Measurements from ENCODE around the gene ZC3H12C. TPM values are rescaled to one million over a fixed set of nuclear protein-coding genes. Genes with fewer than 3 reads are reported as not detected.

The ZC3H12C gene
- total and polyA plus RNA-seq, 2 of the 13 experiments (the other 11 are each of a cell fraction or from before 2014, with no cell fraction given): 2.4 to 5.7 TPM

DNA sequence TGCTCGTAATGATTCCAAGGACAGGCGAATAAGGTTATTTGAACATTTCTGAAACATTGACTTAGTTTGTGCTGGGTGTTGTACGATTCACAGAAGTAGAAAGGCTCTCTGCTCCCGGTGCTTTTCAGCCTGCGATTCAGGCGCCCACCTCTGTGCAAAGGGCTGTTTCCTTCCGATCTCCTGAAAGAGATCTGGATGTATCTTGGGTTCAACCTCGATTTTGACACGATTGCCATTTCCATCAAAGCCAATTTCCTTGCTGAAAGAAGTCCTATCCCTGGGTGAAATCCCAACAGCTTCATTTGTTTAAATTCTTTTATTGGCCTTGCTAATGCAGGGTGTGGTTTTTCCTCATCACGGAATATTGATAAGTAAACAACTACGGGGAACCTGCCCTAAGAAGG is 1.1 kb upstream of the ZC3H12C start:
- 0% methylated on average over 7 of the region's 11 CpGs for WGBS (ENCODE audit: low lambda C conversion rate)
- Histone ChIP-seq H3K79me2 (ENCODE audit: insufficient read depth, low read length) (peaks cover 18% of the 10 kb centered on the region), H3K4me3 (replicated peaks in 1 of 3; ENCODE audit: insufficient read depth in 1 of 3, low read depth in 2 of 3, low read length in 3 of 3) (peak overlapping the region; percentile 52 to 89 (median 80)), H3K4me1 (ENCODE audit: insufficient read depth, low read length) (peaks cover 27% of the 10 kb centered on the region), H4K20me1 (ENCODE audit: insufficient read depth, low read length) (no peaks in the 10 kb centered on the region), H3K27me3 (ENCODE audit: control insufficient read depth in 1 of 2, insufficient read depth in 2 of 2, low read length in 2 of 2) (peaks cover 2 to 18% of the 10 kb centered on the region in 2 experiments; a peak in 3 of 5 replicates), H2AFZ (ENCODE audit: low read length) (peak overlapping the region; percentile 93), H3K27ac (ENCODE audit: extremely low read length, insufficient read depth, low read length) (peak overlapping the region; percentile 70), H3K36me3 (replicated peaks in 1 of 2; ENCODE audit: control insufficient read depth in 1 of 2, insufficient read depth in 2 of 2, low read length in 2 of 2) (no peaks in the 10 kb centered on the region), H3K9me3 (ENCODE audit: low read length) (no peaks in the 10 kb centered on the region), H3K9ac (ENCODE audit: insufficient read depth, low read depth, low read length) (peak overlapping the region; percentile 87), H3K4me2 (ENCODE audit: low read depth, low read length) (peak overlapping the region; percentile 86)
- FAIRE-seq (no peak), DNase-seq (ENCODE audit: low spot score) (peak; percentile 7), ATAC-seq (peak; percentile 12)
- TSS peak; percentile 84 for BruUV-seq (replicated peaks)
- intact Hi-C loops (cut with micrococcal nuclease; ENCODE audit: unreplicated experiment): loop anchor here (5.0 to 10.0 kb wide), 4 partner anchors 35 to 343 kb away; partner anchors contain the start of gene RDX
- ChIA-PET POLR2A (interaction anchor here (0.7 to 1.3 kb wide), 4 partner anchors 9 to 338 kb away, joined by 3 to 6 read pairs (median 4); partner anchors contain the start of gene FDX1), CTCF (ENCODE audit: low intra/inter-chr PET ratio, low total read pairs) (no interaction called here)
- in situ Hi-C loops (cut with HindIII; ENCODE audit: extremely low pct_ligation_motif_present, low pct_unique_long_range_greater_than_20kb): no loop called here
- no peak for TF ChIP-seq TCF12 (IDR thresholded peaks at IDR 0.05)
- TF ChIP-seq TCF12 (CRISPR knock-in tag; IDR thresholded peaks at IDR 0.05): no peak
- no peak for TF ChIP-seq TBP (CRISPR knock-in tag; IDR thresholded peaks at IDR 0.05)
- 0 out of 2 replicates have a peak, but pooled peaks have one; percentile 72 for TF ChIP-seq ZIK1 (CRISPR knock-in tag; IDR thresholded peaks at IDR 0.05; ENCODE audit: borderline replicate concordance, low read depth)
- TF ChIP-seq XRCC5 (optimal IDR thresholded peaks at IDR 0.05; ENCODE audit: low read length): peak; percentile 15
- peak; percentile 7 for TF ChIP-seq ASH2L (IDR thresholded peaks at IDR 0.05; ENCODE audit: insufficient read length, low read depth, low read length)
- TF ChIP-seq ZBTB7B (CRISPR knock-in tag; IDR thresholded peaks at IDR 0.05): 0 out of 2 replicates have a peak, but pooled peaks have one; percentile 15
- TF ChIP-seq SMAD1 (CRISPR knock-in tag; IDR thresholded peaks at IDR 0.05; ENCODE audit: borderline replicate concordance, low read depth): no peak
- no peak for TF ChIP-seq STAT5B (CRISPR knock-in tag; IDR thresholded peaks at IDR 0.05)
- TF ChIP-seq ELK4 (CRISPR knock-in tag; IDR thresholded peaks at IDR 0.05; ENCODE audit: borderline replicate concordance): no peak
- TF ChIP-seq ZNF407 (CRISPR knock-in tag; IDR thresholded peaks at IDR 0.05; ENCODE audit: not compliant biosample characterization): peak; percentile 44
- no peak for TF ChIP-seq ZNF589 (CRISPR knock-in tag; conservative IDR thresholded peaks at IDR 0.05)
- TF ChIP-seq, protein P1, sequence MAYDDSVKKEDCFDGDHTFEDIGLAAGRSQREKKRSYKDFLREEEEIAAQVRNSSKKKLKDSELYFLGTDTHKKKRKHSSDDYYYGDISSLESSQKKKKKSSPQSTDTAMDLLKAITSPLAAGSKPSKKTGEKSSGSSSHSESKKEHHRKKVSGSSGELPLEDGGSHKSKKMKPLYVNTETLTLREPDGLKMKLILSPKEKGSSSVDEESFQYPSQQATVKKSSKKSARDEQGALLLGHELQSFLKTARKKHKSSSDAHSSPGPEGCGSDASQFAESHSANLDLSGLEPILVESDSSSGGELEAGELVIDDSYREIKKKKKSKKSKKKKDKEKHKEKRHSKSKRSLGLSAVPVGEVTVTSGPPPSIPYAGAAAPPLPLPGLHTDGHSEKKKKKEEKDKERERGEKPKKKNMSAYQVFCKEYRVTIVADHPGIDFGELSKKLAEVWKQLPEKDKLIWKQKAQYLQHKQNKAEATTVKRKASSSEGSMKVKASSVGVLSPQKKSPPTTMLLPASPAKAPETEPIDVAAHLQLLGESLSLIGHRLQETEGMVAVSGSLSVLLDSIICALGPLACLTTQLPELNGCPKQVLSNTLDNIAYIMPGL (CRISPR knock-in tag; IDR thresholded peaks at IDR 0.05; ENCODE audit: borderline replicate concordance in 1 of 2, low read depth in 1 of 2): peak in 1 of 2 experiments; percentile 20; a peak in 2 of 4 replicates
